Activated CD8-positive, alpha-beta memory T cell treated with anti-CD3 and anti-CD28 coated beads for 4 hours (primary cell): ENCODE data around the gene PSENEN.

Source experiments
- DNase-seq, 2 donors: peaks; one replicate each; pipeline ENCODE4 v3.0.0-alpha.2; 2020; ENCODE audit warnings: low read depth in 2 of 2

PSENEN gene

GRCh38 chr19:35773020-35773806 lies 27.8 kb downstream of the PSENEN start:
- no peak for DNase-seq

- no peak for DNase-seq
These were observed 29.0 kb downstream of the PSENEN start for GRCh38 chr19:35774274-35775045.

- no peak for DNase-seq
These were observed 29.5 kb downstream of the PSENEN start for GRCh38 chr19:35775046-35775297.

GRCh38 chr19:35775298-35776101 lies 30.0 kb downstream of the PSENEN start, which contains the start of gene ARHGAP33:
TSS of gene ARHGAP33 (plus strand) at chr19:35775564. CDS start at chr19:35775659, 95 bp downstream.
- peak; percentile 97 for DNase-seq

- DNase-seq = no peak
These were observed 30.8 kb downstream of the PSENEN start for GRCh38 chr19:35776102-35776788.

GRCh38 chr19:35777086-35777841 lies 31.8 kb downstream of the PSENEN start:
- no peak for DNase-seq

GRCh38 chr19:35777961-35778360 lies 32.5 kb downstream of the PSENEN start:
- DNase-seq = no peak

GRCh38 chr19:35779033-35779432 lies 33.6 kb downstream of the PSENEN start:
- DNase-seq = no peak

GRCh38 chr19:35780058-35780457 lies 34.6 kb downstream of the PSENEN start:
- DNase-seq = no peak

GRCh38 chr19:35780717-35781116 lies 35.3 kb downstream of the PSENEN start:
- no peak for DNase-seq

- no peak for DNase-seq
These were observed 36.2 kb downstream of the PSENEN start for GRCh38 chr19:35781650-35782049.

GRCh38 chr19:35782589-35782988 lies 37.1 kb downstream of the PSENEN start:
- no peak for DNase-seq

- no peak for DNase-seq
These were observed 38.3 kb downstream of the PSENEN start for GRCh38 chr19:35783469-35784434.

GRCh38 chr19:35784503-35785338 lies 39.3 kb downstream of the PSENEN start:
- no peak for DNase-seq

GRCh38 chr19:35785339-35785627 lies 39.8 kb downstream of the PSENEN start:
- no peak for DNase-seq

GRCh38 chr19:35786299-35787160 lies 41.1 kb downstream of the PSENEN start:
- no peak for DNase-seq

- no peak for DNase-seq
These were observed 41.9 kb downstream of the PSENEN start for GRCh38 chr19:35787227-35787799.
